ENCODE measurements around the gene SLIT3.

- TF ChIP-seq POLR2A (IDR thresholded peaks at IDR 0.05) (no peak), EP300 (IDR thresholded peaks at IDR 0.05) (no peak), CTCF (IDR thresholded peaks at IDR 0.05) (no peak)
Observed at GRCh38 chr5:169305366-169305765, 4.4 kb upstream of the SLIT3 start.
